OCI-LY3 (cell line): ENCODE data around the gene CYP2E1.

Experiments
- CTCF ChIP-seq: fragments of 200-600, 300-600 bp; sonication (generic); IDR thresholded peaks from 2 replicates; pipeline ENCODE4 v1.5.1; 2014; ENCODE audit warnings: antibody characterized with exemption, low read length, low read depth
- EZH2phosphoT487 ChIP-seq: fragments of 200-600 bp; shearing (Covaris generic); IDR thresholded peaks from 2 replicates; pipeline ENCODE4 v1.6.1; 2018; ENCODE audit warnings: antibody characterized with exemption, mixed run types, low read depth

DNA sequence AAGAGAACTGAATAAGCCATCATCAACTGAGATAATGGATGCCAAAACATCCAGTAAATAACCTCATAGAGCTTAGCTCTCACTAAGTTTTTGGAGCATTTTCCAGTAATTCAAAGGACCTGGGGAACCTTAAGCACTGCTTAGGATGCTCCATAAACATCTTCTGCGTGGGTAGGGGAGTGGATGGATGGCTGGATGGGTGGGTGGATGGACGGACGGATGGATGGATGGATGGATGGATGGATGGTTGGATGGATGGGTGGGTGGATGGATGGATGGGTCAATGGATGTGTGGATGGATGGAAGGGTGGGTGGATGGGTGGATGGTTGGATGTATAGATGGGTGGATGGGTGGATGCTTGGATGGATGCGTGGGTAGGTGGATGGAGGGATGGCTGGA lies 9.0 kb downstream of the CYP2E1 start:
- TF ChIP-seq CTCF (no peak), EZH2phosphoT487 (no peak)
